WTC11 (cell line): ENCODE results near the gene SNHG17.

ENCODE experiments used
- CTCF ChIP-seq: fragments of 200-600 bp; IDR thresholded peaks from 2 replicates; pipeline ENCODE4 v1.8.0; 2022; ENCODE audit warnings: antibody characterized with exemption
- HMGA2 ChIP-seq: fragments of 250-450 bp; sonication (Bioruptor Pico); IDR thresholded peaks from 2 replicates; pipeline ENCODE4 v1.4.0; 2021; ENCODE audit warnings: mild to moderate bottlenecking, moderate library complexity
- JAZF1 ChIP-seq: fragments of 250-450 bp; sonication (Bioruptor Pico); IDR thresholded peaks from 2 replicates; pipeline ENCODE4 v1.9.0; 2021; ENCODE audit warnings: moderate library complexity, mild to moderate bottlenecking, inconsistent platforms
- RELA ChIP-seq: sonication (generic); formaldehyde crosslinking; IDR thresholded peaks from 2 replicates; pipeline ENCODE4 v1.8.1; 2022; ENCODE audit warnings: missing genetic modification reagents, mild to moderate bottlenecking, borderline replicate concordance
- SP1 ChIP-seq: sonication (generic); formaldehyde crosslinking; conservative IDR thresholded peaks from 2 replicates; pipeline ENCODE4 v1.8.1; 2022; ENCODE audit warnings: missing genetic modification reagents

- no peak for TF ChIP-seq CTCF
- no peak for TF ChIP-seq HMGA2 (CRISPR knock-in tag)
- TF ChIP-seq SP1 (CRISPR knock-in tag) = no peak
- TF ChIP-seq RELA (CRISPR knock-in tag) = no peak
- TF ChIP-seq JAZF1 (CRISPR knock-in tag) = no peak
Measured at GRCh38 chr20:38427655-38428023, 7.5 kb downstream of the SNHG17 start.
